ENCODE results near the gene SKA1.

GRCh38 chr18:50410894-50411293 is 36.0 kb downstream of the SKA1 start:
- TF ChIP-seq POLR2A (IDR thresholded peaks at IDR 0.05; ENCODE audit: low read length) (no peak), CTCF (IDR thresholded peaks at IDR 0.05) (no peak), JUN (IDR thresholded peaks at IDR 0.05) (no peak), NFE2L2 (conservative IDR thresholded peaks at IDR 0.05; ENCODE audit: low read length) (no peak), EP300 (IDR thresholded peaks at IDR 0.05) (no peak), CBX8 (IDR thresholded peaks at IDR 0.05) (no peak), HMGXB4 (CRISPR knock-in tag; IDR thresholded peaks at IDR 0.05; ENCODE audit: borderline replicate concordance) (no peak), SREBF2 (IDR thresholded peaks at IDR 0.05) (no peak), RNF2 (IDR thresholded peaks at IDR 0.05; ENCODE audit: borderline replicate concordance, low read depth) (no peak), CEBPB (IDR thresholded peaks at IDR 0.05) (no peak), MYC (IDR thresholded peaks at IDR 0.05; ENCODE audit: borderline replicate concordance, low read length) (no peak), REST (IDR thresholded peaks at IDR 0.05) (no peak), USF2 (IDR thresholded peaks at IDR 0.05) (no peak), MAFK (IDR thresholded peaks at IDR 0.05; ENCODE audit: partially characterized antibody) (no peak)
